Posterior cingulate gyrus (tissue), 11 donors: Measurements from ENCODE around the gene TRMU.
A peak's percentile ranks its signal among the peaks of the same experiment; 100 is the strongest.

Source experiments
- DNase-seq, 10 donors: peaks; one replicate each; pipeline versions ENCODE4 v3.0.0 to v3.0.0-alpha.2; 2020 to 2021; ENCODE audit warnings: mixed read lengths in 3 of 10
- intact Hi-C: fragments of 100-400 bp; cut with DNase I; formaldehyde crosslinking; loops from one replicate; pipeline ENCODE4 v1.15.1; 2023

Gene TRMU

DNA sequence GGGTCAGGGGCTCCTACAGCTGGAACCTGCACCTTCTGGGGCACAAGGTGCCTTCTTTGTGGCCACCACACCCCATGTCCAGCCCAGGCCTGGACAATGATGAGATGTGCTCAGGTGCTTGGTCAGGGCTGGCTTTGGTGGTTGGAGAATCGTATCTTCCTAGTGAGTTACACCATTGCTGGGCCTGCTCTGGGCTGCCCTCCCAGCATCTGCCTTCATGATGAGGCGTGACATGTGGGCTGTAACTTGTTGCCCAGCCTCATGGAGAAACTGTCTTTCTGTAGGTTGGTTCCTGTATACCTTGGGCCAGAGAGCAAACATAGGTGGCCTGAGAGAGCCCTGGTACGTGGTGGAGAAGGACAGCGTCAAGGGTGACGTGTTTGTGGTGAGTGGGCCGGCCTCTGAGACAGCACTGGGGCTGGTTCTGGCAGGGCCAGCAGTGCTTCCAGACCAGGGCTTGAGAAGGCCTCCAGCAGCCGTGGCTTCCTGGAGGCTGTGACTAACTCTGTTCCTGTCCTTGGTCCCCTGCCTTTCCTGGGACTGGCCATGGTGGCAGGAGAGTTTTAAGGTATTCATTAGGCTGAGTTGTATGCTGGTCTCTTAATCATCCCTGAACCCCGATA, 18.1 kb downstream of the TRMU start:
- DNase-seq = peak in 2 of 10 donors; percentile 36 to 68
- intact Hi-C loops = no loop called here

DNA sequence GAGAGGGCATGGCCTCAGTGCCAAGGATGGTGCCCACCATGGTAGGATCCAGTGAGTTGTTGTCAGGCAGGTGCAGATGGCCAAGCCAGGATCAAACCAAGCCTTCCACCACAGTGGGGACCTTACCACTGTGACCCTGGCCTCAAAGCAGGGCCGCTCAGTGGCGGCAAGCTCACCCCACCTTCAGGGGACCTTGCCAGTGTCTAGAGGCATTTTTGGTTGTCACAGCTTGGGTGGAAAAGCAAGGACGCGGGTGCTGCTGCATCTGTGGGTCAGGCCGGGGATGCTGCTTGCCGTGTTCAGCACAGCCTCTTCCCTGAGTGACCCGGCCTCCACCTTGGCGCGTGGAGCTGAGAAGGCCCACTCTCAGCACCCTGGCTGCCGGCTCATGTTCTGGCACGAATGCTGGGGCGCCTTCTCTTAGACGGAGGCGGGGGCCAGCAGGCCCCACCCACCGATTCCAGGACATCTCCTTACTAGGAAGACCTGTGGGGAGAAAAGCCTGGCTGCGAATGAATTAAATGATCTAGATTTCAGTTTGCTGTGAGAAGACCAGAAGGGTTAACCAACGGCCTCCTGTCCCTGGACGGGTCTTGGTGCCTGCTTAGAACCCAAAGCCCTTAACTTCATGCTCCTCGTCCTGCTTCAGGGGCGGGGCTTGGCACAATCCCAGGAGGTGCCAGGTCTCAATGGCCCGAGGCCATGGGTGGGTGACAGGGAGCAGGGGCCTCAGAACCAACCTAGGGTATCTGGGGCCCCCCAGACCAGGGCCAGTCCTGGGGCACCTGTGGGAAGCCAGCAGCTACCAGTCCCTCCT, 18.9 kb downstream of the TRMU start:
- intact Hi-C loops = no loop called here

DNA sequence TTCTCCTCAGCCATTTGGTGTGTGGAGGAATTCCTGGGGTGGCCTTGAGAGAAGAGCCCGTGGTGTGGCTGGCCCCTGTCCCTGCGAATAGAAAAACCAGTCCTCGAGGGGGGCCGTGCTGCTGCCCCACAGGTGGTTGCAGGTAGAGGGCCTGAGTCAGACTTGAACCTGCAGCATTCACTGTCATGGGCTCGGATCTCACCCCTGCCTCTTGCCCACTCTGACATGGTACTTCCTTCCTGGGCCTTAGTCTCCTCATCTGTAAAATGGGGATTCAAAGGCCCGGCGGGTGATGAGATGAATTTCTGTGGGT, 19.4 kb downstream of the TRMU start:
- DNase-seq = no peak
- intact Hi-C loops = loop anchor here (1.0 kb wide), 1 partner anchor 187 kb away; no protein-coding TSS in a partner anchor

More for the DNA sequence above, 18.9 kb downstream of the TRMU start:
- DNase-seq = peak in 3 of 10 donors; percentile 55 to 78 (median 77)

DNA sequence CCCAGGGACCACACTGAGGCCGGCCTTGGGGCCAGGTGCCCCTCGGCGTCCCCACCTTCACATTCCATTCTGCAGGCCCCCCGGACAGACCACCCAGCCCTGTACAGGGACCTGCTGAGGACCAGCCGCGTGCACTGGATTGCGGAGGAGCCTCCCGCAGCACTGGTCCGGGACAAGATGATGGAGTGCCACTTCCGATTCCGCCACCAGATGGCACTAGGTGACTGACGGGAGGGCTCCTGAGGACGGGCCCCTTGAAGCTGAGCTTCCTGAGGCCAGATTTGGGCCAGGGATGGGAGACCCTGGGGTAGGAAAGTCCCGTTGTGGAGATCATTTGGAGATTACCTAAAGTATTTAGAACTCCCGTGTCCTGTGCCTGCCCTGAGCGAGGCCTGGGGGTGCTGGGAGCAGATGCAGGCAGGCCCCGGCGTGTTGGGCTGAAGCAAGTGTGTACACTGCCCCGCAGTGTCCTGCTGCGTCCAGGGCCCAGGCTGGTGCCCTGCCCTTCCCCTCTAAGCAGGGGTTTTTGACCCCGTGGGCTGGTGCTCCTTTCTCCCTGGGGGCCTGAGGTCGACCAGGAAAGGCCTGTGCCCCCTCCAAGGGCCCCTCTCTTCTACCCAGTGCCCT, 20.0 kb downstream of the TRMU start:
- peak in 9 of 10 donors; percentile 51 to 95 (median 78) for DNase-seq

DNA sequence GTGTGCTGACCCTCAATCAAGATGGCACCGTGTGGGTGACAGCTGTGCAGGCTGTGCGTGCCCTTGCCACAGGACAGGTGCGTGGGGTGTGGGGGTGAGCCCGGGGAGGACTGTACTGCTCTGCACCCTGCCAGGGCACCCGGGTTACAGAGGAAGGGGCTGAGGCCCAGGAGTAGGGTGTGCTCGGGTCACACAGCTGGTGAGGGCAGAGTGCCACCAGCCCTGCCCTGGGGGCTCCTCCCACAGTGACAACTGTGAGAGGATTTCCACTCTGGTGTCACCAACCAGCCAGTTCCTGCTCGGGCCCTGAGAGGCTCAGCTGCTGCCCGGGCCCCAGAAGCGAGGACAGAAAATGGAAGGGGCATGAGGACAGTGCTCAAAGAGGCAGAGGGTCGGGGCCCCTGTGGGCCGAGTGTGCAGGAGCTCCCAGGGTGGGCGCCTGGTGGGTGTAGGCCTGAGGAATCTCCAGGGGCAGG, 20.5 kb downstream of the TRMU start:
- peak in 3 of 10 donors; percentile 48 to 73 (median 66) for DNase-seq
- intact Hi-C loops = loop anchor here (1.0 kb wide), 1 partner anchor 186 kb away; no protein-coding TSS in a partner anchor

More for the DNA sequence above, 20.0 kb downstream of the TRMU start:
- intact Hi-C loops = loop anchor here (1.0 kb wide), 1 partner anchor 187 kb away; no protein-coding TSS in a partner anchor

DNA sequence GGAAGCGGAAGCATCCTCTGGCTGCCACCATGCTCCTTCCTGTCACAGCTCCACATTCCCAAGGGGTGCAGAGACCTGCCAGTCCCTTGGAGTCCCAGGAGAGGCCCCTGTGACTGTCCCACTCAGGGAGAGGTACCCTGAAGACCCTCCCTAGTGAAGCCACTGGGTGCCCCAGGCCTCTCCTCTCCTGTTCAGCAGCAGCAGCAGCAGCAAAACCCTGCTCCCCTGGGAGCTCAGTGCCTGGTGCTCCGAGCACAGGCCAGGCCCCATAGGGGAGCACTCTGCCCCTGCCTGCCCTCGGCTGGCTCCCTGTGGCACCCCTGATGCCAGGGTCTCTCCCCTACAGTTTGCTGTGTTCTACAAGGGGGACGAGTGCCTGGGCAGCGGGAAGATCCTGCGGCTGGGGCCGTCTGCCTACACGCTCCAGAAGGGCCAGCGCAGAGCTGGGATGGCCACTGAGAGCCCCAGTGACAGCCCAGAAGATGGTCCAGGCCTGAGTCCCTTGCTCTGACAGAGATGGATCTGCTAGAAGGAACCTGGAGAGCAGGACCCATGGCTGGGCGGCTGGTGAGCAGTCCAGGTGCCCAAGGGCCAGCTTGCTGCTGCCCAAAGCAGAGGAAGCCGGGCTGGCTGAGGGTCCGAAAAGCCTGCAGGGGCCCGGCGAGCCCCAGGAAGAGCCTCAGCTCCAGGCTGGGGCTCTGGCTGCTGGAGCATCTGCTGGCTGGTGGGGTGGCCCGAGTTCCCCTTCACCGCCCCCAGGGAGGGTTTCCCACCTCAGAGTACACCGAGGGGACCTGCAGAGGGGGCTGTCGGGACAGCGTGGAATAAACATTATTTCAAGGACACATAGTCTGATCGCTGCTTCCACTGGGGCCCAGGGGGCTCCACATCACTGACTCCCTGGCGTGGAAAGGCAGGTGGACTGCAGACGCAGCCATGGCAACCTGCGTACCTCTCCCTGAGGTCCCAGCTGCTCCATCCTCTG, 21.3 kb downstream of the TRMU start:
- intact Hi-C loops = no loop called here

DNA sequence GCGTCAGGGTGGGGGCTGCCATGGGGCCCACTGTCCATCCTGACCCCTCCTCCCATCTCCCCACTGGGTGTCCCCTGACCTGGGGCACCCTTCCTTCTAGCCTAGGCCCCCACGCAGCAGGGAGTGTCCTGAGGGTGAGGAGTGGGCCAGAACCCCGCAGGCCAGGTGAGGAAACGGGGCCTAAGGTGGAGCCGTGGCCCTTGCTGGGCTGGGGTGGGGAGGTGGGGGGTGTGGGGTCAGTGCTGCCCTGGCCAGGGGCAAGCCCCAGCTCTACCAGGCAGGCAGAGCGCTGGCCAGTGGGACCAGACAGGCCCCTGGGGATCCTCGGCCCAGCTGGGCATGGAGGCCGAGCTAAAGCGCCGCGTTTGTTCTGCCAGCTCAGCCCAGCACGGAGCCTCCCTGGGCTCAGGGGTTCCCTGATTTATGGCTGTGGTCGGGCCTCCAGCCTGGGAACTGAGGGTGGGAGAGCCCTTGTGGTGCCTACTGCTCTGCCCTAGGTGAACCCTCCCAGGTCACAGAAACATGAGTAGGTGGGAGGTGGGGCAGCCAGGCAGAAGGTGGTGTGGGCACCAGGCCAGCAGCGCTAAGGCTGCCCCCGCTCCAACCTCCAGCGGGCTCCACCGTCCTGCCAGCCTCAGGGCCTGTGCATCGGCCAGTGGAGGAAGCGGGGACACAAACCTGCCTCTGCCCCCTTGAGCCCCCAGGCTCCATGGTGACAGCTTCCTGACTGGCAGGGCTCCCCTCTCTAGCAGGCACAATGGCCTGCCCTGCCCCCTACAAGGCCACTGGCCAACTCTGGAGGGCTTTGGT, 22.4 kb downstream of the TRMU start:
- intact Hi-C loops = no loop called here
- peak in 4 of 10 donors; percentile 6 to 79 (median 58) for DNase-seq

More for the DNA sequence above, 21.3 kb downstream of the TRMU start:
- peak in 3 of 10 donors; percentile 28 to 69 (median 68) for DNase-seq

DNA sequence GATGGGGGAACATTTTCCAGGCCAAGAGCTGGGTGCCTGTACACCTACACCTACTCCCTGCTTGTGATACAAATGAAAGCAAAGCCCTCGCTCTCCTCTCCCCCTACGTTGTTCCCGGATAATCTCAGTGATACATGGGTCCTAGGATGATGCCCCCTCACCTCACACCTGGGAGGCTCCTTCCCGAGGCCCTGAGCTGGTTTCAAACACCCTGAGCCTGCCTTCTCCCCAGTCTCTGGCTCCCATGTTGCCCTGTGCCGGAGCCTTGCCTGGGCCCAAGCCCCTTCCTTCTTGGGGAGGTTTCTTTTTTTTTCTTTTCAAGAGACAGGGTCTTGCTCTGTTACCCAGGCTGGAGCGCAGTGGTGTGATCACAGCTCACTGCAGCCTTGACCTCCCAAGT, 23.3 kb downstream of the TRMU start:
- DNase-seq = peak in 1 of 10 donors; percentile 37
- intact Hi-C loops = no loop called here

DNA sequence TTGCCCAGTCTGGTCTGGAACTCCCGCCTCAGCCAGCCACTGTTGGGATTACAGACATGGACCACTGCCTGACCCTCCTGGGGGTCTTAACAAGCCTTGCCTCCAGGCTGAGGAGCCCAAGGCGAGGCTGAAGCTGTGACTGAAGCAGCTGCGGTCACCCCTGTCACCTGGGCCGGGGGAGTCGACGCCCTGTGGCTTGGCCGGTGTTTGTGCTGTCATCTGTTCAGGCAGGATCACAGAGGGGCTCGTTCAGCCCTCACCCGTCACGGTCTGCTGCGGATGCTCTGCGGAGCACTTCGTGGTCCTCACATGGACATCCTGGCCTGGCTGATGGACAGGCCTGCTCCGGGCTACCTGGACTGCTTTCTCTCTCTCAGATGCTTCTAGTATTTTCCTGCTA, 23.8 kb downstream of the TRMU start:
- DNase-seq = peak in 3 of 10 donors; percentile 31 to 75 (median 74)
- intact Hi-C loops = no loop called here

DNA sequence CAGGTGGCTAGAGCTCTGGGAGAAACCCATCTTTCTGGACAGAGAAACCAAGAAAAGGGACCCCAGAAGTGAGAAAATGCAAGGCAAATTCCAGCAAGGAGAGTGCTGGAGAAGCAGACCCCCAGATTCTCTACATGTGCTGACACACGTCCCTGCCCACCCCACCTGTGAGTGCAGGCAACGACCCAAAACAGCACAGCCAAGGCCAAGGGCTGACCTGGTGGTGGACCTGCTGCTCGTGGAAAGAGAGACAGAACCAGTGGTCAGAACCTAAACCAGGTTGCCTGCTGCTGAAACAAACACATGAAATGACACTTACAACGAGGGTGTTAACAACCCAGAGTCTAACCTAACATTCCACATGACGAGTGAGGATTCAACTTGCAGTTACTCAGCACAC, 24.6 kb downstream of the TRMU start:
- intact Hi-C loops = no loop called here

DNA sequence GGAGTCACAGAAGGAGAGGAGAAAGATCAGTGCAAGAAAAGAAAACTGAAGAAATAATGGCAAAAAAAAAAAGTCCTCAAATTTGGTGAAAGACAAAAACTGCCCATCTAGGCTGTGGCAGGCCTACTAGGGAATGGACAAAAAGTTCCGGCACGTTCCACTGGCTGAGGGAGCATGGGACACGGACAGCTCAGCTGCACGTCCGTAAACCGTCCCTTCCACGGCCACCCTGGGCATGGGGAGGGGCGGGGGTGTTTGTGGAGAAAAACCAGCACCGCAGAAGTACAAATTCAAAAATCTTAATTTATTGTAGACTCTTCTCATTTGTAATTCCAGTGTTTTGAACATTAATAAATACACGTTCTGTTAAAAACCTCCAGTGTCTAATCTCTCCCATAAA, 25.4 kb downstream of the TRMU start:
- intact Hi-C loops = no loop called here
- peak in 4 of 10 donors; percentile 23 to 82 (median 66) for DNase-seq

More for the DNA sequence above, 24.6 kb downstream of the TRMU start:
- peak in 2 of 10 donors; percentile 21 to 27 for DNase-seq

DNA sequence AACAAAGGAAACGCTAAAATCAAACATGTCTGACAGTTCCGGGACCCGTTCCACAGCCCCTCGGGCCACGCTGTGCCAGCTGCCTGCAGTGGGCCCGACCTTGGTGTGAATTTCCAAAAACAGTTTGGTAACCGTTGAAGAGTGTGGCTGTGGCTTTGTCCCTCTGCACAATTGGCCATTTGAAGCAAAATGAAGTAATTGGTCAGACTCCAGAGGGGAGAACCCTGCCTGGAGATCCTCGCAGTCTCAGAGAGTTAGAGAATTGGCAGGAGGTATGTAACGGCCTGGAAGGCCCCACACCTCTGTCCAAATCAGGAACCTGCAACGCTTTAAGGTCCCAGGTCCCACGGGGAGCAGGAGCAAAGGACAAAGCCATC, 26.3 kb downstream of the TRMU start:
- peak in 3 of 10 donors; percentile 24 to 66 (median 29) for DNase-seq
- intact Hi-C loops = no loop called here

DNA sequence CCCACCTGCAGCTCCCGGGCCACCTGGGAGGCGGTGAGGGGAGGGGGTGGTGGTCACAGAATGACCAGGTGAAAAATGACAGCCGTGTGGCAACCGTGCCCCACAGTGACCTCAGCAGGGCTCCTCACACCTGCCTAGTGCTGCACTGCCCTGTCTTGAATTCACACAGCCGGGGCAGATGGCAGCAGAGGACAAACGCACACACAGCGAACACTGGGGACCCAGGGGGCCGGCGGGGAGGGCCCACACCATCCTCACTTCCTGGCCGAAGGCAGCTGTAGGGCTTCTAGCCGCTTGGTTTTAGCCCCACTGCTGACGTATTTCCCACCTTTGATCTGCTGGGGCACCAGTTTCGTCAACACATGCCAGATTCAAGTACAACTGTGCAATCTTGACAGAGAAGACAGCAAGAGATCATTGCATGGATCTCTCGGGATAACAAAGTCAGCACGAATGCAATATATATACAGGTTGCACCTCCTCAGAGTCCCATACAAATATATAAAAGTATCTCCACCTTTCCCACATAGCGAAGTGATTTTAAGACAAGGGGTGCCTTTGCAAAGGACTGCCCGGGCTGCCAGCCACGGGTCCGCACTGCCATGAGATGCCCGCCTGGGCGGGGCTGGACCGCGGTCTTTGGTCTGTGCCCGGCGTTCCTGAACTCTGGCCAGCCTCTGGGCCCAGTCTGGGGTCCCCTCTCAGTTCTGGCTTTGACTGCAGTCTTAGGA, 26.9 kb downstream of the TRMU start:
- intact Hi-C loops = no loop called here
- peak in 4 of 10 donors; percentile 25 to 83 (median 56) for DNase-seq

DNA sequence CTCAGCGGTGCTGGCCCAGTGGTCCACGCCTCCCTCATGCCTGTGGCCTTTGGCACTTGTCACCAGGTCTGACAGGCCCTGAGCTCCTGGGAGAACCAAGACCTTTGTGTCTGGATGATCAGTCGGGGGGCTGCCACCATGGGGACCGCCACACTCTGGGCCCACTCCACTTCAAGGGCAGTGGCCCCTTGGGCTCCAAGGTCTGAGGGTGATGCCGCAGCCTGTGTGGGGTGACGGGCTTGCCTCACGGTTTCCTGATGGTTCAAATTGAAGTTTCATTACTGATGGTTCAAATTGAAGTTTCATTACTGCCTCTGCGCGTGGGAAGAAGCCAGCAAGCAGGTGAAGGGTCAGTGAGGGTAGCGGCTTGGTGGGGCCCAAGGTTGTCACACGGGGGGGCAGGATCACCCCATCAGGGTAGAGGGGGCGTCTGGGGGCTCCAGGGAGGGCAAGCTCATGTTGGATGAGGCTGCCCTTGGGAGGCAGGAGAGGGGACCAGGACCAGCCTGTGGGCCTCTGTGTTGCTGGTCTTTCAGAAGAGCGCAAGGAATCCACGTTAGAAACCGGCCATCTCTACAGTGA, 27.5 kb downstream of the TRMU start:
- intact Hi-C loops = no loop called here
- DNase-seq = peak in 4 of 10 donors; percentile 21 to 80 (median 60)

DNA sequence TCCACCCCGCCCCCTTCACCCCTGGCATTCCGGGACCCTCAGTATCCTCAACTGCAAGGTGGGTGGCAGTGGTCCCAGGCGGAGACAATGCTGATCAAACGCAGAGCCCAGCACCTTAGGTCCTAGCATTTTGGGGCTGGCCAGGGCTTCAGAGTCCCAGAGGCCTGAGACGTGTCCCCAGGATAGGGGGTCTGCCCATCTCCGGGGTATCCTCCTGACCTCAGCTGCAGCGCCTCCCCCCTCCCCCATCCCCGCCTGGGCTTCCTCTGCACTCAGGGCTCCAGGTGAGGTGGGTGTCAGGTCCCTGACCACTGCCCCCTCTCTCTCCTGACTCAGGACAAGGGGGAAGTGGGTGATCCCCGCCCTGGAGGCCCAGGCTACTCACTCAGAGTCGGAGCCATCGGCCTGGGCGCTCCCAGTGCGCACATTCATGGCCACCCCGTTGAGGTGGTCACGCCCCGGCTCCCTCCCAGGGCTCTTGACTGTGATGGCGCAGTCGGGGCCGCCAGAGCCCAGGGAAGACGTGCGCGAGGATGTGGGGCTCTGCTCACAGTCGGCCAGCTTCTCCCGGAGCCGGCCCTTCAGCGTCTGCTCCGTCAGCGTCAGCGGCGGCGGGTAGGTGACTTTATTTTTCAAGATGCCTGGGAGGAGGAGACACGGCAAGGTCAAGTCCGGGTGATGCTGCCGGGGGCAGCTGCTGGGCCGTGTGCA, 28.3 kb downstream of the TRMU start:
- intact Hi-C loops = no loop called here
- DNase-seq = peak in 4 of 10 donors; percentile 22 to 81 (median 72)

DNA sequence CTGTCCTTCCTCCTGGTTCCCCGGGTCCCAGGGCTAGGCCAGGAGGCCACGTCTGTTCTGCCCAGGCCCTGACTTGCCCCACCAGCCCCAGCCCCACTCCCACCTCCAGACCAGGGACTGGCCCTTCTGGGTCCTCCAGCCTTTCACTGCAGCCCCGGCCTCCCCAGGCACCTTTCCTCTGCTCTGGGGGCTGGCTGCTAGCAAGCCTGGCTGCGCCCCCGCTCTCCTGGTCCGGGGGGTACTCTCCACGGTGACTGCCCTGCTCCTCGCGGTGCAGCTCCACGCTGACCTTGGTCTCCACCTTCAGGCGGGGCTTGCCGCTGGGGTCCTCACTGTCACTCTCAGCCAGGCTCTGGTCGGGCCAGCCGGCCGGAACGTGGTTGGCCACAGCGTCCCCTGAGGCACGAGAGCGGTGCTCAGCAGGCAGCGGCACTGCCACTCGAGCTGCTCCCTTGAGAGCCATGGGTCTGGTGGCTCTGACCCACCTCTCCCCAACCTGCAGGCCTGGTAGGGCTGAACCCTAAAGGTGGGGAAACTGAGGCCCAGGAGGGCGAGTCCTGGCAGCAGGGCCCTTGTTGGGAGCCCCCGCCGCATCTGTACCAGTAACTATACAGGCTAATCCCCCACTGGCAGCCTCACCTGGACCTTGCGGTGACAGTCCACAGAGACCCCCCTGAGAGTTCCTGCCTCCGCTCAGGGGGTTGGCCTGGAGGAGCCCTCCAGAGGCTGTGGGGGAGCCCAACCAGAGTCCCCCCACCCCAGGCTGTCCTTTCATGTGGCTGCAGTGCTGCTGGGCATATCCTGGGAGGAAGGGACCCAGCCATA, 29.0 kb downstream of the TRMU start:
- intact Hi-C loops = no loop called here
- DNase-seq = peak in 4 of 10 donors; percentile 20 to 71 (median 70)
